Activated CD8-positive, alpha-beta memory T cell treated with anti-CD3 and anti-CD28 coated beads for 36 hours (primary cell): ENCODE results near the gene SPATA2L. TPM values are rescaled to one million over a fixed set of nuclear protein-coding genes. Genes with fewer than 3 reads are reported as not detected.

Experiments
- CTCF ChIA-PET: fragments of 350-600 bp; sonication (Branson Sonifier 250); formaldehyde crosslinking; loops from one replicate; lab custom pipeline; 2021; ENCODE audit warnings: antibody characterized with exemption; lab: Charles Lee
- POLR2A ChIA-PET: fragments of 350-600 bp; sonication (Branson Sonifier 250); formaldehyde crosslinking; loops from one replicate; lab custom pipeline; 2021; ENCODE audit warnings: antibody characterized with exemption; lab: Charles Lee
- total RNA-seq, 2 experiments: library from RNA; stranded (reverse); gene quantifications; one replicate each; pipeline ENCODE4 v1.2.3, GENCODE V29; 2021

SPATA2L gene, protein sequence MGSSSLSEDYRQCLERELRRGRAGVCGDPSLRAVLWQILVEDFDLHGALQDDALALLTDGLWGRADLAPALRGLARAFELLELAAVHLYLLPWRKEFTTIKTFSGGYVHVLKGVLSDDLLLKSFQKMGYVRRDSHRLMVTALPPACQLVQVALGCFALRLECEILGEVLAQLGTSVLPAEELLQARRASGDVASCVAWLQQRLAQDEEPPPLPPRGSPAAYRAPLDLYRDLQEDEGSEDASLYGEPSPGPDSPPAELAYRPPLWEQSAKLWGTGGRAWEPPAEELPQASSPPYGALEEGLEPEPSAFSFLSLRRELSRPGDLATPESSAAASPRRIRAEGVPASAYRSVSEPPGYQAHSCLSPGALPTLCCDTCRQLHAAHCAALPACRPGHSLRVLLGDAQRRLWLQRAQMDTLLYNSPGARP
- total RNA-seq: 1 to 10 TPM; 7.4 to 7.9 TPM

DNA sequence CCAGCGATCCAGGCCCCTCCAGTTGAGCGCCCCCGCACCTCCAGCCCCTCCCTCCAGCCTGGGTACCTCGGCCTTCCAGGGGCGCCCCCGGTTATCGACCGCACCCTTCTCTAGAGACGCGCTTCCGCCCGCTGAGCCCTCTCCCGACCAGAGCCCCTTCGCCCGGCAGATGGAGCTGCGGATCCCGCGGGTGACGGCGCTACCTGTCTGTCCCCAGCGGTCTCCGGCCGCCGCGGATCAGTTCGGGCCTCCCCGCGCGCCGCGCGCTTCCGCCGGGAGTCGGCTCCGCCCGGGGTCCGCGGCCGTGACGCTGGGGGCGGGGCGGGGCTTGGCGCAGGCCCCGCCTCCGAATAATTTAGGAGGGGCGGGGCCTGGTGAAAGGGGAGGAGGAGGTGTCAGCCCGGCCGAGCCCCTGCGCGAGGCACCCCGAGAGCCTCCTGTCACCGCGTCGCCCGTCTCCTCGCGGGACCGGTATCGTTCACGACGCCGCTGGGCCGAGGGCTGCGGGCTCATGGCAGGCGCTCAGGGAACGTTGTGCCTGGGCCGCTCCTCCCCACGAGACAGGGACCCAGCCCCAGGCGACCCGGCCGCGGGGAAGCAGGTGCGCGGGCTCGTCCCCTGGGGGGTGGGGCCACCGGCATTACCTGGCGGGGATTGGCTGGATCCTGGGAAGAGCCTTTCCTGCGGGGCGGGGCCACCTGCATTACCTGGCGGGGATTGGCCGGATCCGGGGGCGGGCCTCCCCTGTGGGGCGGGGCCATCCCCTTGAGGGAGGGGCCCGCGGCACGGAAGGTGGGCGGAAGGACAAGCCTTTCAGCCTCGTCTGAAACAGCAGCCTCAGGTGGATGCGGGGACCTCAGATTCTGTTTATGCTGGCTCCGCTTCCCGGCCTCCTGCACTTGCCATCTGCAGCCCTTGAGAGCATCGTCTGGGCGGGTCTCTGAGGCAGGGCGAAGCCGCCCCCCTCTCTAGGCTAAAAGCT, at the start of gene SPATA2L:
Gene SPATA2L (minus strand): TSS at position 281 of the 982 bp plus-strand sequence. CDS start 473 bp downstream, outside the sequence.
- ChIA-PET POLR2A (interaction anchor here (1.0 to 1.8 kb wide), 2 partner anchors 128 to 172 kb away, joined by 3 to 8 read pairs; partner anchors contain the start of gene TCF25), CTCF (interaction anchor here (0.8 to 4.4 kb wide), 10 partner anchors 11 to 217 kb away, joined by 3 to 47 read pairs (median 8); partner anchors contain the start of genes CDK10, MC1R and TCF25)

DNA sequence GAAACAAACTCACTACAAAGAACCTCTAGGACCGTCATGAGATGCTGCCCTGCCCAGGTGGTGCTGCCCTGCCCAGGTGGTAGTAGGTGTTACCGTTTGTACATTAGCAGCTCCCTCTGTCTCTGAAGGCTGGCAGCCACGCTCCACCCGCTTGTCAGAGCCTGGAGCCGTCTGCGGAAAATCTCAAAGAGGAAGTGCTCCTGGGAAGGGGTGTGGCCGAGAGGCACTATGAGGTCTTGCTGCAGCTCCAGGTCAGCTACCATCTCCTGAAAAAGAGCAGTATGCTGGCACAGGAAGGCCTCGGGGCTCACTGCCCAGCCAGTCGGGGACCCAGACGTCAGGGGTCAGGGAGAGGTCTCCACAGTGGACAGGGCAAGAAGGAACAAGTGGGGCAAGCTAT, 48.1 kb upstream of the SPATA2L start:
- ChIA-PET CTCF (interaction anchor here (1.2 kb wide), 1 partner anchor 111 kb away, joined by 6 read pairs; no protein-coding TSS in a partner anchor), POLR2A (no interaction called here)

DNA sequence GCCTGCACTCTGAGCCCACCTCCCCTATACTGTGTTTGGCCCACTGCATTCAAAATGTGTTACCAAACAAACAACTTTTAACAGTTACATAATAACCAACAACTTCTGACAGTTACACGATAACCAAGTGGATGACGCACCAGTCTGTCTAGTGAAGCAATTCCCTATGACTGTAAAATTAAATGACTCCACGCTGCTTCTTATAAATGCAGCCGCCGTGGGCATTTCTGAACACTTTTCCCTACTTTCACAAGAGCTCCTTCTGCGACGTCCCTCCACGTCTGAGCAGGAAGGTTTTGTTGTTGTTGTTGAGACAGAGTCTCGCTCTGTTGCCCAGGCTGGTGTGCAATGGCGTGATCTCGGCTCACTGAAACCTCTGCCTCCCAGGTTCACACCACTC, 47.4 kb upstream of the SPATA2L start:
- ChIA-PET POLR2A (no interaction called here), CTCF (interaction anchor here (0.6 to 1.2 kb wide), 2 partner anchors 112 to 1118 kb away, joined by 3 to 6 read pairs; no protein-coding TSS in a partner anchor)

DNA sequence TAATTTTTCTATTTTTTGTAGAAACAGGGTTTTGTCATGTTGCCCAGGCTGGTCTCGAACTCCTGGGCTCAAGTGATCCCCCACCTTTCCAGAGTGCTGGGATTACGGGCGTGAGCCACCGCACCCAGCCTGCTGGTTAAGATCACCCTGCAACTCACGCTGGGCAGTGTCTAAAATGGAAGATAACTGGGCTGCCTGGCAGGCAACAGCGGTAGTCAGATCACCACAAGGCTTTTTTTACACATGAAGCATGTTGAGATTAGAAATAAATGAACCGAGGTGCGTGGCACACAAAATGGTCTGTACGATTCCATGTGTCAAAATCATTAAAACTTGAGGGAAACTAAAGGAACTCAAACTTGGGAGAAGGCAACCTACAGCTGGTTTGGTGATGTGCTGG, 46.6 kb upstream of the SPATA2L start:
- CTCF ChIA-PET: interaction anchor here (1.1 to 1.3 kb wide), 2 partner anchors 28 to 113 kb away, joined by 3 read pairs; no protein-coding TSS in a partner anchor
- POLR2A ChIA-PET: no interaction called here

DNA sequence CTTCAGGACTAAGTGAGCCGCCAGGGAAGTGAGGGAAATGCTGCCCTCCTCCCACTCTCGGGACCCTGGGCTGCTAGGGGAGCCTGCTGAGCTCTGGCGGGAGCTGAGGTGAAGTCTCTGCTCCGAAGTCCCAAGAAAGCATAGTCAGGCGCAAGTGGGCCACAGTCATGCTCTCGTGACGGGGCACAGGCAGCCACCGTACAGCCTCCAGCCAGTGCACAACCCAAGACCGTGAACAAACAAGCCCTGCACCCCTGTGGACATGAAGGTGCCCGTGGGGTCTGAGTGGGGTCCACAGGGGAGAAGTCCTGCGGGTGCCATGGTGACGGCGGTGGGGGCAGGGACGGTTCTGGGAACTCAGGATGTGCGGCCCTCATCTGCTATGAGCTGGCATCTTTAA, 44.5 kb upstream of the SPATA2L start:
- CTCF ChIA-PET: no interaction called here
- POLR2A ChIA-PET: no interaction called here

DNA sequence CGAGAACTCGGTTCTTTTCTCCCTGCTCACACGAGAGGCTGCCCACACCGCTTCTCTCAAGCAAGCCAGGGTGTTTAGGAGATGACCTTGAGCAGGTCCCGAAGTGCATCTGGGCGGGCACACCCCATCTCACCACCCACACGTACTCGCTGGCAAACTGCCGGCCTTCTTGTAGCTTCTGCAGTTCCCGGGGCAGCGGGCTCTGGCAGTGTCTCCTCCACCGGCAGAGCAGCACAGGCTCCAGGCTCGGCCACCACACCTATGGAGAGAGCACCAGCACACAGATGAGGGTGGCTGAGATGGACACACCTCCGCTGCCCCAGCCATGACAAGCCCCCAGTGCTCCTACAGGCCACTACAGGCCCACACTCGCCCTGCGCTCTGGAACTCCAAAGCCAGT, 43.3 kb upstream of the SPATA2L start:
- ChIA-PET CTCF (no interaction called here), POLR2A (no interaction called here)

DNA sequence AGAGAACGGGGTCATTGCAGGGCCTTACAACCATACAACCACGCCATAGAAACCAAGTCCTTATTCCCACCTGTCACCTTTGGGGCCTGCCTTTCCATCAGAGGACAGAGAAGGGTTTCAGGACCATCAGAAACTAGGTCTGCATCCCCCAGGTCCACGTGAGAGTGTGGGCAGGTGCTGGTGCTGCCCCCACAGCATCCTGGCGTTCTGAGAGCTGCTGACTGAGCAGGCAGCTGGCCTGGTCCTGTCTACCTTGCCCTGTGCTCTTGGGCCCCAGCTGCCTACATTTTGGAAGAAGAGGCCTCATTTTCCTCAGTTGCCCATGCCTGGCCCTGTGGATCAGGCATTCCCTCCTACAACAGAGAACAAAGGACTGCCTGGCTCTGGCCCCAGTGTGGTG, 41.4 kb upstream of the SPATA2L start:
- ChIA-PET CTCF (interaction anchor here (0.7 to 1.0 kb wide), 2 partner anchors 93 to 118 kb away, joined by 3 read pairs; no protein-coding TSS in a partner anchor), POLR2A (interaction anchor here (0.6 to 0.7 kb wide), 2 partner anchors 393 to 1035 kb away, joined by 3 to 5 read pairs; no protein-coding TSS in a partner anchor)

DNA sequence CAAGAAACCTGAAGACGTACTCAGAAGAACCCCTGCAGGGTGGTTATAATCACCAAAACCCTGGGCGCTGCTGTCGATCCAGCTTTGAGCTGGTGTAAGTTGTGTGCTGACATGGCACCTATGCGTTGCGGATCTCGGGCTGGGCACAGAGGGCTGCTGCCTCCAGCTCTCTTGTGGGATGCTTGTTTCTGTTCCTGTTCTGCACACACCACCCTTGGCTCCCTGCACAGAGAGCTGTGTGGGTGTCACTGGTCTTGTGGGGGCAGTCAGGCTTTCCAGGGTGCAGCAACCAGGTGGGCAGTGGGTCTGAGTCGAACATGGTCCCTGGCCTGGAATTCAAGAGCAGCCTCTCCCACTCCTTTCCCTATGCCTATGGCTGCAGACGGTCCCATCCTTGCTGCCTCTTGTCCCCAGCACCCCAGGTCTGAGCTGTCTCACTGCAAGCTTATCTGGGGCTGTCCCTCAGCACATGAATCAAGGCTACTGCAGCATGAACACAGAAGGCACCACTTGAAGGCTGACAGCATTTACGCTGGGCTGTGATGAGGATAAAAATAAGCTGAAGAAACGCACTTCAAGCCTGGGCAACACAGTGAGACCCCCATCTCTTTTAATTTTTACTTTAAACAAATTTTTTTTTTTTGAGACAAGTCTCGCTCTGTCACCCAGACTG, 40.0 kb upstream of the SPATA2L start:
- ChIA-PET POLR2A (interaction anchor here (0.7 kb wide), 1 partner anchor 119 kb away, joined by 4 read pairs; no protein-coding TSS in a partner anchor), CTCF (interaction anchor here (1.3 to 1.8 kb wide), 2 partner anchors 41 to 169 kb away, joined by 4 to 6 read pairs; no protein-coding TSS in a partner anchor)

DNA sequence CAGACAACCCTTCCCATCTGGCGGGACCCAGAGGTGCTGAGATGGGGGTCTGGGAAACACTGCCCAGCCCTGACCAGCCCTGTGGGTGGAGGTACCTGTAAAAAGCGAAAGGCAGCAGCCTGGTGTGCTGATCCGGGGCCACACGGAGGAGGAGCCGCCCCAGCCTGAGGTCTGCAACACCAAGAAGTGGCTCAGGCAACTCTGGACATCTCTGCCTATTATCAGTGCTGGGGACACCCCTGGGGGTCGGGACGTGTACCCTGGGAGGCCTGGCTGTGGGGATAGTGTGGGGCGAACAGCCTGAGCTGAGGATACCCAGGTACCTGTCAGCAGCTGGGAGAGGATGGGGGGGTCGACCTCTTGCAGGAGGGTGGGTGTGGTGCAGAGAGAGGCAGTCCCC, 37.9 kb upstream of the SPATA2L start:
- POLR2A ChIA-PET: no interaction called here

DNA sequence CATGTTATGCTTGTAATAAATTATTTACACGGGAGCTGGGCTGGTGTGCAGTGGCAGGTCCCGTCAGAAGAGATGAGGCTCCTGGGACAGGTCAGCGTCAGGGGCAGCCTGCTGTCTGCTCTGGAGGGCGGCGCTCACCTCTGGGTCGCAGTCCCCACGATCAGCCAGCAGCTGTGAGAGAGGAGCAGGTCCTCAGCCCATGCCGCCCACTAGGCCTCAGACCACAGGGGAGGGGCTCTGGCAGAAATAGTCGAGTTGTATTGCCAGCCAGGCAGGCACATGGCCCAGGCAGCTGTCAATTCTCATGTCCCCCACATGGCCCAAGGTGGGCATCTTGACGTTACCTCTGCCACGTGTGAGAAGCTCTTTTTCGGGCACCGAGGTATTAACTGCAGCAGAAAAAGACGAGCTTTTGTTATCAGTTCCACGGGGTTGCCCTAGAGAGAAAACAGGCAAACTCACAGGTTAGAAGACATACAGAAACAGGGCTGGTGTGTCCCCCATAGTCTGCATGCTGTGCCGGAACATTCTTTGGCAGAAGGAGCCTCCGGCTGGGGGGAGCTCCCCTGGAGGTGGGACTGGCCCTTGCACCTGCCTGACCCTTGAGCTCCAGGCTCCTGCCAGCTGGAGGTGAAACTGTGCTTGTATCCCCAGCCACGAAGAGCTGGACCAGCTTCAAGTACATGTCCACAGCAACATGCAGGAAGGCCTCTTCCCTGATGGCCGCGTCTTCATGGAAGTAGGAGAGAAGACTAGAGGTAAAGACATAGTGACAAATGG, 37.2 kb upstream of the SPATA2L start:
- ChIA-PET POLR2A (interaction anchor here (0.6 kb wide), 1 partner anchor 46 kb away, joined by 3 read pairs; no protein-coding TSS in a partner anchor), CTCF (interaction anchor here (1.6 to 1.9 kb wide), 3 partner anchors 14 to 122 kb away, joined by 4 to 6 read pairs (median 6); no protein-coding TSS in a partner anchor)

More for the DNA sequence above, 37.9 kb upstream of the SPATA2L start:
- CTCF ChIA-PET: interaction anchor here (1.1 kb wide), 1 partner anchor 121 kb away, joined by 6 read pairs; no protein-coding TSS in a partner anchor

DNA sequence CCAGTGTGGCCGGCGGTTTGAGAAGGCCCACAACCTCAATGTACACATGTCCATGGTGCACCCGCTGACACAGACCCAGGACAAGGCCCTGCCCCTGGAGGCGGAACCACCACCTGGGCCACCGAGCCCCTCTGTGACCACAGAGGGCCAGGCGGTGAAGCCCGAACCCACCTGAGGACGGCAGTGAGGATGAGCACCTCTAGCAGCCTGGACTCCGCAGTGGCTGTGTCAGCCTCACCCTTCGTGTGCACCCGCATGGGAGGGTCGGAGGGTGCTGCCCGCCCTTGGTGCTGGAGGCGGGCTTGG, 36.5 kb upstream of the SPATA2L start:
- ChIA-PET CTCF (interaction anchor here (1.6 to 1.9 kb wide), 3 partner anchors 14 to 123 kb away, joined by 4 to 6 read pairs (median 6); no protein-coding TSS in a partner anchor), POLR2A (no interaction called here)

DNA sequence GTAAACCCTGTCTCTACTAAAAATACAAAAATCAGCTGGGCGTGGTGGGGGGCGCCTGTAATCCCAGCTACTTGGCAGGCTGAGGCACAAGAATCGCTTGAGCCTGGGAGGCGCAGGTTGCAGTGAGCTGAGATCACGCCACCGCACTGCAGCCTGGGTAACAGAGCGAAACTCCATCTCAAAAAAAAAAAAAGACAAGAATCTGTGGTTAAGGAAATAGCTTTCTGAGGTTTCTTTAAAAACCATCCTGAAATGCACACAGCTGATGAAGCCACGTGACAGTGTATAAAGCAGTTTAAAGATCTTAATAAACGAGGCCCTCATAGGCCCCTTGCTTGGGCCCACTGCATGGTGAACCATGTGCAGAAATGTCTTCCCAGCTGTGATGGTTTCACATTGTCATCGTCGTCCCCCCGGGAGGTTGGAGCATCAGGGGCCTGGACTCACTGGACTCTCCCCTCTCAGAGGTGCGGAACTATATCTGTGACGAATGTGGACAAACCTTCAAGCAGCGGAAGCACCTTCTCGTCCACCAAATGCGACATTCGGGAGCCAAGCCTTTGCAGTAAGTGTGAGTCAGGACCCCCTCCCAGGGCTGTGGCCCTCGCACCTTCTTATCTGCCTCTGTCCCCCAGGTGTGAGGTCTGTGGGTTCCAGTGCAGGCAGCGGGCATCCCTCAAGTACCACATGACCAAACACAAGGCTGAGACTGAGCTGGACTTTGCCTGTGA, 36.0 kb upstream of the SPATA2L start:
- ChIA-PET CTCF (interaction anchor here (0.6 to 1.9 kb wide), 4 partner anchors 13 to 123 kb away, joined by 3 to 6 read pairs (median 5); no protein-coding TSS in a partner anchor), POLR2A (interaction anchor here (1.0 kb wide), 1 partner anchor 13 kb away, joined by 3 read pairs; no protein-coding TSS in a partner anchor)

DNA sequence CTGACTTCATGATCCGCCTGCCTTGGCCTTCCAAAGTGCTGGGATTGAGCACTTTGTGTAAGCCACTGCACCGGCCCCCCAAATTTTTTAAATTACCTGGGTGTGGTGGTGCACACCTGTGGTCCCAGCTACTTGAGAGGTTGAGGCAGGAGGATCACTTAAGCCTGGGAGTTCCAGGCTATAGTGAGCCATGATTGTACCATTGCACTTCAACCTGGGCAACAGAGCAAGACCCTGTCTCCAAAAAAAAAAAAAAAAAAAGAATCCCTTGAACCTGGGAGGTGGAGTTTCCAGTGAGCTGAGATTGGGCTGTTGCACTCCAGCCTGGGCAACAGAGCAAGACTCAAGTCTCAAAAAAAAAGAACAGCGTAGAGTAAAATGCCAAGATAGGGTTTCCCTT, 35.0 kb upstream of the SPATA2L start:
- POLR2A ChIA-PET: interaction anchor here (1.0 kb wide), 1 partner anchor 12 kb away, joined by 3 read pairs; no protein-coding TSS in a partner anchor
- CTCF ChIA-PET: interaction anchor here (1.9 kb wide), 1 partner anchor 31 kb away, joined by 6 read pairs; no protein-coding TSS in a partner anchor

DNA sequence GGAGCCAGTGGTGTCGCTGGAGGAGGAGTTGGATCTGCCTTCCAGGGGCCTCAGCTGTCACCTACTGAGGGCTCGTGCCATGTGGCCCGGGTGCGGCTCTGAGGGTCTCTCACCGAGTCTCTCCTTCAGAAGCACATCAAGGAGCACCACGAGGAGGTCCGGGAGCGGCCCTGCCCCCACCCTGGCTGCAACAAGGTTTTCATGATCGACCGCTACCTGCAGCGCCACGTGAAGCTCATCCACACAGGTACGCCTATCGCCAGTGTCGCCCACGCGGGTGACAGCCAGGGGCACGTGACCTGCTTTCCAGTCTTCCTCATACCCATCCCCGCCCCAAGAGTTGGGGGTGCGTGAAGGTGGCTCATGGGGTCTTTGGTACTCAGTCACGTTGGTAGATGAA, 32.3 kb upstream of the SPATA2L start:
- CTCF ChIA-PET: interaction anchor here (0.5 to 1.3 kb wide), 4 partner anchors 10 to 140 kb away, joined by 3 to 5 read pairs (median 4); partner anchors contain the start of gene TCF25
- POLR2A ChIA-PET: interaction anchor here (1.1 kb wide), 1 partner anchor 10 kb away, joined by 3 read pairs; no protein-coding TSS in a partner anchor

DNA sequence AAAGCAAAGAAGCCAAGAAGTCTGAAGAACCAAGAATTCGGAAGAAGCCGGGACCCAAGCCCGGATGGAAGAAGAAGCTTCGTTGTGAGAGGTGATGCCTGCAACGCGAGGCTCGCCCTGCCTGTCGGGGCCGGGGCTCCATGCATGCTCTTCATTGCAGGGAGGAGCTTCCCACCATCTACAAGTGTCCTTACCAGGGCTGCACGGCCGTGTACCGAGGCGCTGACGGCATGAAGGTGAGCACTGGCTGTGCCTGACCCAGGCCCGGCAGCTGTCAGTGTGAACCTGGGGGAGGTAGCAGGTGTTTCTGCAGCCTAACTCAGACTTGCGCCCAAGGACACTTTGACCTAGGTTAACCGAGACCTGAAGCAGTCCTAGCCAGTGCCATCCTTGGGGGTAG, 31.8 kb upstream of the SPATA2L start:
- CTCF ChIA-PET: interaction anchor here (0.6 to 1.3 kb wide), 2 partner anchors 128 to 140 kb away, joined by 4 to 5 read pairs; partner anchors contain the start of gene TCF25
- POLR2A ChIA-PET: interaction anchor here (0.7 kb wide), 1 partner anchor 9 kb away, joined by 3 read pairs; no protein-coding TSS in a partner anchor

DNA sequence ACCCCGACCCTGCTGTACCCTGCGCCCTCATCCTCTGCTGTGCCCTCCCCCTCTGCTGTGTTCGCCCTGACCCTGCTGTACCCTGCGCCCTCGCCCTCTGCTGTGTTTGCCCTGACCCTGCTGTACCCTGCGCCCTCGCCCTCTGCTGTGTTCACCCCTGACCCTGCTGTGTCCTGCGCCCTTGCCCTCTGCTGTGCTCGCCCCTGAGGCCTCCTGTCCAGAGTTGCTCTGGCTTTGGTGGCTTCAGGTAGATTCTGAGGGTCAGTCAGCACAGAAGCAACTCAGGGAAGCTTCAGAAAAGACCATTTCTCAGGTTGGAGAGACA, 31.4 kb upstream of the SPATA2L start:
- ChIA-PET POLR2A (interaction anchor here (0.7 kb wide), 1 partner anchor 8 kb away, joined by 3 read pairs; no protein-coding TSS in a partner anchor), CTCF (interaction anchor here (1.3 kb wide), 1 partner anchor 128 kb away, joined by 5 read pairs; no protein-coding TSS in a partner anchor)
